ENCODE measurements around the gene ARF3.

The ARF3 gene

GRCh38 chr12:48957141-48958048, at the start of gene ARF3:
Gene ARF3, minus strand, starts transcription at chr12:48957487. Its CDS starts 16,392 bp downstream, at chr12:48941095.
- in situ Hi-C loops (cut with MboI; ENCODE audit: low sequenced_read_pairs, unreplicated experiment), result no loop called here

GRCh38 chr12:49000346-49000745, 43.1 kb upstream of the ARF3 start:
- in situ Hi-C loops (cut with MboI; ENCODE audit: low sequenced_read_pairs, unreplicated experiment), result no loop called here
- TF ChIP-seq, protein P1, sequence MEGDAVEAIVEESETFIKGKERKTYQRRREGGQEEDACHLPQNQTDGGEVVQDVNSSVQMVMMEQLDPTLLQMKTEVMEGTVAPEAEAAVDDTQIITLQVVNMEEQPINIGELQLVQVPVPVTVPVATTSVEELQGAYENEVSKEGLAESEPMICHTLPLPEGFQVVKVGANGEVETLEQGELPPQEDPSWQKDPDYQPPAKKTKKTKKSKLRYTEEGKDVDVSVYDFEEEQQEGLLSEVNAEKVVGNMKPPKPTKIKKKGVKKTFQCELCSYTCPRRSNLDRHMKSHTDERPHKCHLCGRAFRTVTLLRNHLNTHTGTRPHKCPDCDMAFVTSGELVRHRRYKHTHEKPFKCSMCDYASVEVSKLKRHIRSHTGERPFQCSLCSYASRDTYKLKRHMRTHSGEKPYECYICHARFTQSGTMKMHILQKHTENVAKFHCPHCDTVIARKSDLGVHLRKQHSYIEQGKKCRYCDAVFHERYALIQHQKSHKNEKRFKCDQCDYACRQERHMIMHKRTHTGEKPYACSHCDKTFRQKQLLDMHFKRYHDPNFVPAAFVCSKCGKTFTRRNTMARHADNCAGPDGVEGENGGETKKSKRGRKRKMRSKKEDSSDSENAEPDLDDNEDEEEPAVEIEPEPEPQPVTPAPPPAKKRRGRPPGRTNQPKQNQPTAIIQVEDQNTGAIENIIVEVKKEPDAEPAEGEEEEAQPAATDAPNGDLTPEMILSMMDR (IDR thresholded peaks at IDR 0.05; ENCODE audit: borderline replicate concordance, control extremely low read depth, extremely low read depth, insufficient read depth, missing control alignments), result no peak
- DNase-seq (ENCODE audit: low spot score), result no peak

More at GRCh38 chr12:48957141-48958048, at the start of gene ARF3:
- TF ChIP-seq, protein P1 (IDR thresholded peaks at IDR 0.05; ENCODE audit: borderline replicate concordance, control extremely low read depth, extremely low read depth, insufficient read depth, missing control alignments), result no peak
- peak; percentile 98 for DNase-seq (ENCODE audit: low spot score)

DNA sequence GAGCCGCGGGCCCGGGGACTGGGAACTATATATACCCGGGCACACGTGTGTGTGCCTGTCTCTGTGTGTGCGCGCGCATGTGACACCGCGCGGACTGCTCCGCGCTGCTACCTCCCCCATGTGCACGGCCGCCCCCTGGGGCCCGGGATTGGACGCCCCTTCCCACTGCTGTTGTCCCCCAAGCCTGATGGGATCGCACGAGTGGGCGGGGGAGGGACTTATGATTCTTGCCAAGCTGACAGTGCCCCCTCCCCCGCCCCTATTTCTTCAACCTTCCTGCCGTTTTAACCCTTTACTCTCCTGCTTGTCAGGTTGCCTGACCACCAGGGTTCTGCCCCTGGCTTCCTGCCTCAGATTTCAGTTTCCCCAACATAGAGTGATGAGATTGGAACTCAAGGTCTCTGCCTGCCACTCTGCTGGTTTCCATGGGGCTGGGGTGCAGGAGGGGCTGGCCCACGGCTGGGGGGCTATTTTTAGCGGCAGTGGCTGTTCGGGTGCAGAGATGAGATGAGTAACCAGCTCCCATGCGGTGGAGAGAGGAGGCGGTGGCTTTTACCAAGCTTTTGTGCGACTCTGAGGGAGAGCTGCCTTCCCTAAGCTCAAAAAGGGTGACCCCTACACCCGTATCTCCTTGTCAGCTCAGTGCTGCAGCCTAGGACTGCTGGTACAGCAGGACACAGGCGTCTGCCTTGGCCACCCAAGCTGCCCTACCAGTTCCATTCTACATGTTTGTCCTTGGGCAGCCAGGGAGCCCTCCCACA, 42.3 kb upstream of the ARF3 start, which contains the start of gene DDN:
Gene DDN, minus strand, starts transcription at position 5 of the 761 bp plus-strand sequence. CDS start 88 bp downstream, outside the sequence.
- TF ChIP-seq, protein P1 (IDR thresholded peaks at IDR 0.05; ENCODE audit: borderline replicate concordance, control extremely low read depth, extremely low read depth, insufficient read depth, missing control alignments), result no peak
- peak; percentile 85 for DNase-seq (ENCODE audit: low spot score)
- in situ Hi-C loops (cut with MboI; ENCODE audit: low sequenced_read_pairs, unreplicated experiment), result no loop called here

DNA sequence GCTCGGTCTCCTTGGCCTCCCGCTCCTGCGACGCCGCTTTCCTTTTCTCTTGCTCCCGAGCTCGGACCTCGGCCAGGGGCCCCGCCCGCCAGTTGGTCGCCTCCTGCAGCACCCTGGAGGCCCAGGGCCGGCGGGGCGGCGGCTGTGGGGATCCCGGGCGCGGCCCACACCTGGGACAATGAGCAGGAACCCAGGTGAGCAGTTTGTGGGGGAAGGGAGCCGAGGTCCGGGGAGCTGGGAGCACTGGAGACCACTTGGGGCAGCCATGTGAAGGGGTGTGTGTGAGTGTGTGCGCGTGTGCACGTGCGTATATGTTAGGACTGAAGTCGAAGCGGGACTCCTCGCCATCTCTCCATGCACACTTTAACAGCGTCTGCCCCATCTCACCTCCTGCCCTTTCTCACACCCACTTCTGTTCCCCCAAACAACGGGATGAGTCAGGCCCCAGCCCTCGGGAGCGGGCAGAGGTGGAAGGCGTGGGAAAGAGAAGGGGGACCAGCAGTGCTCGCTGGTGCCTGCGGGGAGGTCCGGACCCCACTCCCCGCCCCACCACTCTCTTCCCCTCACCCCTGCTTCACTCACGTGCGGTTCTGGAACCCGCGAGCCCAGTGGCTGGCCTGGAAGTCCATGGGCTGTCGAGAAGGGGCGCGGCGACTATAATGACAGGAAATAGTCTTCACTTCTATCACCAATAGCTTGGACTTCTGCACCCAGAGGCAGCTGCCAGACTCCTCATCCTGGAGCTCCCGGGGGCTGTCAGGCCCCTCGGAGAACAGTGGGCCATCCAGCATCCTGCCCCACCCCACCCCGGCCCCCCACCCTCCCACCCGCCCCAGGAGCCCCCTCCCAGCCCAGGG, 41.4 kb upstream of the ARF3 start:
- peak; percentile 63 for DNase-seq (ENCODE audit: low spot score)
- in situ Hi-C loops (cut with MboI; ENCODE audit: low sequenced_read_pairs, unreplicated experiment), result no loop called here
- TF ChIP-seq, protein P1 (IDR thresholded peaks at IDR 0.05; ENCODE audit: borderline replicate concordance, control extremely low read depth, extremely low read depth, insufficient read depth, missing control alignments), result no peak

- peak; percentile 92 for DNase-seq (ENCODE audit: low spot score)
- TF ChIP-seq, protein P1 (IDR thresholded peaks at IDR 0.05; ENCODE audit: borderline replicate concordance, control extremely low read depth, extremely low read depth, insufficient read depth, missing control alignments), result no peak
- in situ Hi-C loops (cut with MboI; ENCODE audit: low sequenced_read_pairs, unreplicated experiment), result no loop called here
These were observed 40.6 kb upstream of the ARF3 start for GRCh38 chr12:48997719-48998496.
